NCI-H1092 (cell line): Measurements from ENCODE around the gene CD46.

Experiments
- DNase-seq: peaks from one replicate; lab custom pipeline; 2025; lab: John Stamatoyannopoulos, UW

Gene CD46

GRCh38 chr1:207828485-207829158 is 76.8 kb downstream of the CD46 start:
- DNase-seq: peak; percentile 30

DNA sequence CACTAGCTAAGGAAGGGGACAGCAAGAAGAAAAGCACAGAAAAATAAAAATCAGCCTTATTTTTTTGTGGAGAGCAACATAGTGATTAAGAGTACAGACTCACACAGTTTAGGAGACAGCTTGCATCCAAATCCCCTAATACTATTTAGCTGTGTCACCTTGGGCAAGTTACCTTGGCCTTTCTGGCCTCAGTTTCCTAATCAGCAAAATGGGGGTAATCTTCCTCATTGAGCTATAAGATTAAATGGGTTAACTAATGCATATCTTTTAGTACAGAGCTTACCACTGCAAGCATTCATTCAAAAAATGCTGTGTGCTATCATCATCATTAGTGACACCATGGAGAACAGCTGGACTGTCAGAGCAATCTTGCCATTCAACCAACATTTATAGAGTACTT is 77.7 kb downstream of the CD46 start:
- DNase-seq: no peak

- DNase-seq: no peak
Observed at GRCh38 chr1:207830788-207831187, 78.9 kb downstream of the CD46 start.

GRCh38 chr1:207831517-207832327 is 79.9 kb downstream of the CD46 start:
- no peak for DNase-seq

DNA sequence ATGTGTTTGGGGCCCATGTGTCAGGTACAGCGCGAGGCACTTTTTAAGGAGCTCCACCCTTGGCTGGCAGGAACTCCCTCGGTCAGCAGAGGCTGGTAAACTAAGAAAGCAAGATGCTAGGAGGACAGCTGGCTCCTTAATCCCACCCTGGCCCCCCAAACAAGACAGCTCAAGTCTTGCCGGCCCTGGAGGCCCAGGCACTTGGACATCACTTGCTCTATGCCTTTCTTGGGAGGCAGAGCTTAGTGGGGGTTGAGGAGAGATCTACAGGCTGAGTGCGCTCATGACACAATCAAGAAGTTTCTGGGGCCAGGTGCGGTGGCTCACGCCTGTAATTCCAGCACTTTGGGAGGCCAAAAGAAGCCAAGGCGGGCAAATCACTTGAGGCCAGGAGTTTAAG is 80.9 kb downstream of the CD46 start:
- no peak for DNase-seq

- DNase-seq: no peak
Observed at GRCh38 chr1:207833381-207833780, 81.5 kb downstream of the CD46 start.

GRCh38 chr1:207833956-207834660 is 82.3 kb downstream of the CD46 start:
- DNase-seq: no peak

- no peak for DNase-seq
Observed at GRCh38 chr1:207835958-207836357, 84.1 kb downstream of the CD46 start.

GRCh38 chr1:207836591-207837347 is 84.9 kb downstream of the CD46 start:
- no peak for DNase-seq

DNA sequence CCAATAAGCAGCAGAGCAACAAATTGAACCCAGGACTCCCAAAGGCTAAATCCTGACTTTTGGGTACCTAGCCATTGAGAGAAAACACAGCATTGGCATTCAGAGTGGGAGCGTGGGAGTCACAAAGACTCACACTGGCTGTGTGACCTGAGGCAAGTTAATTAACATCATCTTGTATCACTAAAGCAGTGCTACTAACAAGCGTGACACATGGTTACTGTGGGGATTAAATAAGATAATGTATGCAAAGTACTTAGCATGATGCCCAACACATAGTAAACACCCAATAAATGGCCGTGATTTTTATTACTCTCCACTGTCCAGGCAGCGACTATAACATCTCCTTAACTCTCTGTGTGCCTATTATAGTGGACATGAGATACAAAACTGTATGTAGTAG is 85.8 kb downstream of the CD46 start:
- DNase-seq: no peak

DNA sequence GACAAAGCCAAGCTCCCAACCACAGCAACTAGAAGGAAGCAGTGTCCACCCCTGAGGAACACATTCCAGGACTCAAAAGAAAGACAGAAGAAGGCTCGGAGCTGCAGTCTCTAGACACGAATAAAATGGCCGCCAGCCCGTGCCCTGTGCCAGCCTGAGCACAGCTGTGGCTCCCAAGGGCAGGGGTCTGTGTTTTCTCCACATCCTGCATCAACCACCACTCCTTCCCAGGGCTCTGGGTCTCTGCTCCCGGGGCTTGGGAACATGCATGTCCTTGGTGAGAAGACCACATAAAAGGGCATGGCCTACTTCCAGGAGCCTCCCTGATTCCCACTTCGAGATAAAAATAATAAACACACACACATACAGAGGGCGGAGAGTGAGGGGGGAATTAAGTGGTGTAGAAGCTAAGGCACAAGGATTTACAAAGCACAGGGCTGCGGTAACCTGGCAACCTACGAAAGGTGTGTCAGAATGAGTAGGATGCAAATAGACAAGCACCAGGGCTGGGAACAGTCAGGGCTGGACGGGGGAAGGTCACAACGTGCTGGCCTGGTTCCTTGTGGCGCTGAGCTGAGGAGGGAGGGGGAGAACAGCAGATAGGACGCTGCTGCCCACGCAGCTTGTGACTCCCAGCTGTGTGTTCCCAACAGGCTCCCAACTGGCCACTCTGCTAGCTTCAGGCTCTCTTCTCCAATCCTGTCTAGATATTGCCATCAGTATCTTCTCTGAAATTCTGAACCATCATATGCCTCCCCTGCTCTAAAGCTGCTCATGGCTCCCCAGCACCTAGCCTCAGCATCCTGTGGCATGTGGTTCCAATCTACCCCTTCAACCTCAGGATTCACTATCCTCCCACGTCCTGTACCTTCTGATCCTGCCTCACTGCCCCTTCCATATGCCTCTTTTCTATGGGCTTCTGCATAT is 86.6 kb downstream of the CD46 start:
- DNase-seq: no peak

DNA sequence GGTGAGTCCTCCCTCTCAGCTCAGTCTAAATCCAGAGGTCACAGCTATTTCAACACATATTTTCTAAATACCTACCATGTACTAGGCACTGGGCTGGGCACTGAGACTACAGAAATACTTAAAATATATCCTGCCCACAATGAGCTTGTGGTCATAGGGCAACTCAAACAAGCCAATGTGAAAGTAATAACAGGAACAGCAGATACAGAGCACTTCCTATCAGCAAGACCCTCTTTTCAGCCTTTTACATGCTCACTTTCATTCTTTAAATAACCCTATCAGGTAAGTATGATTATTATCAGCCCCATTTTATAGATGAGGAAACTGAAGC is 87.2 kb downstream of the CD46 start:
- no peak for DNase-seq

DNA sequence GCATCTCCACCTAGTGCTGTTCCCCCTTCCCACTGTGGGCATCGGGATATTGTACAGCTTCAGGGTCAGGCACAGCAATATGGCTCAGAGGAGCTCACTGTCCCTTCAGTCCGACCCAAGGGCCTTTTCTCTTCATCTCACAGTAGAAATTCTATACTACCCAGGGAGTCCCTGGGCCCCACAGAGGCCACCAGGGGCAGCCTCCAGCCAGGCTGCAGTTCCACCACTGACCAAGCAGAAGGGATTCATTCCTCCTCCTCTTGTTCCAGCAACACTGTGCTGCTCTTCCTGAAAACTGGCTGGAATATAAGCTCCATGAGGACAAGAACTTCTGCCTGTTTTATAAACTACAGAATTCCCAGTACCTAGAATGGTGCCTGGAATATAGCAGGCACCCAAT is 88.5 kb downstream of the CD46 start:
- no peak for DNase-seq

GRCh38 chr1:207841293-207841692 is 89.4 kb downstream of the CD46 start:
- DNase-seq: no peak

DNA sequence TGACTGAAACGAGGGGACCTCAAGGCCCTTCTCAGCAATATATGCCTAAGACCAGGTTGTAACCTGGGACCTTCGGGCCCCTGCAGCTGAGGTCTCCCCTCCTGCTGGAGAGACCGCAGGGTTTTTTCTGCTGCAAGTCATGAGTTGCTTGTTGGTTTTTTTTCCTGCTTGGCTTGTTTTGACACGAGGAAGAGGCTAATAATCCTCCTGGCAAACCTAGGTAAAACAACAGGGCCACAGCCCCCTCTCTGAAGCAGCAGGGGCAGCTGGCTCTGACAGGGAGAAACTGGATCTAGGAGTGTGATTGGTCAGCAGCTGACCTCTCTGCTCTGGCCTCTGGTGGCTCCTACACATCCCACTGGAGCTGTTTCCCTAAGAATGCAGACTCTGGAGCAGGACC is 90.0 kb downstream of the CD46 start:
- no peak for DNase-seq

GRCh38 chr1:207842506-207842905 is 90.7 kb downstream of the CD46 start:
- DNase-seq: no peak

DNA sequence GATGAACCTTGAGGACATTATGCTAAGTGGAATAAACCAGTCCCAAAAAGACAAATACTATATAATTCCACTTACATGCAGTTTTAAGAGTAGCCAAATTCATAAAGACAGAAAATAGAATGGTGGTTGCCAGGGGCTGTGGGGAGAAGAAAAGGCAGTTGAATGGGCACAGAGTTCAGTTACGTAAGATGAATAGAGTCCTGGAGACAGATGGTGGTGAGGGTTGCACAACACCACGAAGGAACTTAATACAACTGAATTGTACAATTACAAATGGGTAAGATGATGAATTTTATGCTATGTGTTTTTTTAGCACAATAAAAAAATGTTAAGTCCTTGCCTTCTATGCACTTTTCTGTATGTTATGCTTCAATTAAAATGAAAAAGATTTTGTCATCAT is 92.5 kb downstream of the CD46 start:
- no peak for DNase-seq
